ENCODE results near the gene PPP1R14D.
A peak's percentile ranks its signal among the peaks of the same experiment; 100 is the strongest.
"Not testable (repeated sequence)": the region's sequence is repeated elsewhere in the genome, so short reads cannot be mapped to it uniquely, and the experiment has no call there.

Gene PPP1R14D

GRCh38 chr15:40828447-40829036 lies at the start of gene PPP1R14D:
TSS of gene PPP1R14D (minus strand) at chr15:40828708. CDS start at chr15:40828641, 67 bp downstream.
- no peak for DNase-seq

- DNase-seq = no peak
Measured at GRCh38 chr15:40877694-40878093, 49.2 kb upstream of the PPP1R14D start.

GRCh38 chr15:40875991-40876730 lies 47.7 kb upstream of the PPP1R14D start:
- DNase-seq = no peak

GRCh38 chr15:40873694-40874561 lies 45.4 kb upstream of the PPP1R14D start, which contains the start of gene RHOV:
TSS of gene RHOV (minus strand) at chr15:40874234. CDS start at chr15:40874139, 95 bp downstream.
- DNase-seq = no peak

- DNase-seq = no peak
Measured at GRCh38 chr15:40872791-40873693, 44.5 kb upstream of the PPP1R14D start.

- no peak for DNase-seq
Measured at GRCh38 chr15:40871749-40872617, 43.5 kb upstream of the PPP1R14D start.

- no peak for DNase-seq
Measured at GRCh38 chr15:40870716-40871115, 42.2 kb upstream of the PPP1R14D start.

GRCh38 chr15:40869686-40870085 lies 41.2 kb upstream of the PPP1R14D start:
- DNase-seq = no peak

GRCh38 chr15:40867199-40867598 lies 38.7 kb upstream of the PPP1R14D start:
- no peak for DNase-seq

GRCh38 chr15:40863660-40864270 lies 35.3 kb upstream of the PPP1R14D start:
- DNase-seq = no peak

GRCh38 chr15:40861147-40861546 lies 32.6 kb upstream of the PPP1R14D start:
- DNase-seq = not testable (repeated sequence)

GRCh38 chr15:40859206-40859851 lies 30.8 kb upstream of the PPP1R14D start:
- peak; percentile 35 for DNase-seq

- DNase-seq = no peak
Measured at GRCh38 chr15:40858706-40859105, 30.2 kb upstream of the PPP1R14D start.

GRCh38 chr15:40857601-40858341 lies 29.3 kb upstream of the PPP1R14D start:
- DNase-seq = peak; percentile 60

- no peak for DNase-seq
Measured at GRCh38 chr15:40856746-40857145, 28.2 kb upstream of the PPP1R14D start.

- no peak for DNase-seq
Measured at GRCh38 chr15:40855706-40856234, 27.3 kb upstream of the PPP1R14D start.

- DNase-seq = no peak
Measured at GRCh38 chr15:40854161-40854560, 25.7 kb upstream of the PPP1R14D start.

- no peak for DNase-seq
Measured at GRCh38 chr15:40853241-40853890, 24.9 kb upstream of the PPP1R14D start.

GRCh38 chr15:40852529-40852928 lies 24.0 kb upstream of the PPP1R14D start:
- DNase-seq = no peak

Measured in T1000 (cell line).